Measurements from ENCODE around the gene SLC16A10. TPM values are rescaled to one million over a fixed set of nuclear protein-coding genes. Genes with fewer than 3 reads are reported as not detected.

The SLC16A10 gene
- total RNA-seq, 1 donor from 2014 or later = 1.8 TPM

DNA sequence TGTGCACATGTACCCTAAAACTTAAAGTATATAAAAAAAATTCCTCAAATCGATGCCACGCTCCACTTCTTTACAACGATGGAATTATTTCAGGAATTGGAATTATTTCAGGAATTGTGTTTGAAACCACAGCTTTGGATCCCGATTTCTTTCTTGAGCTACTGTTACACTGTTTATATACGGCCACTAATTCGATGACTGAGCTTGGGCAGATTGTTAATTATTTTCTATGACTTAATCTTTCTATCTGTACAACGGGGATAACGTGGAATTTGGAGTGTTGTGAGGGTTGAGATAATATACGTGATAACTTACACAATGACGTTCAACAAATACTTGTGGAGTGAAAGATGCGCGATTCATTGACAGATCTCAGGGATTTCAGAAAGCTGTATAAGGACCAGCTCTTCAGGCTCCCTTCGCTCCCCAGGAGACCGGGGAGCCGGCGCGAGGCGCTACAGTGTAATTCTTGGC is 171.3 kb downstream of the SLC16A10 start:
- DNase-seq (ENCODE audit: low spot score) = no peak

DNA sequence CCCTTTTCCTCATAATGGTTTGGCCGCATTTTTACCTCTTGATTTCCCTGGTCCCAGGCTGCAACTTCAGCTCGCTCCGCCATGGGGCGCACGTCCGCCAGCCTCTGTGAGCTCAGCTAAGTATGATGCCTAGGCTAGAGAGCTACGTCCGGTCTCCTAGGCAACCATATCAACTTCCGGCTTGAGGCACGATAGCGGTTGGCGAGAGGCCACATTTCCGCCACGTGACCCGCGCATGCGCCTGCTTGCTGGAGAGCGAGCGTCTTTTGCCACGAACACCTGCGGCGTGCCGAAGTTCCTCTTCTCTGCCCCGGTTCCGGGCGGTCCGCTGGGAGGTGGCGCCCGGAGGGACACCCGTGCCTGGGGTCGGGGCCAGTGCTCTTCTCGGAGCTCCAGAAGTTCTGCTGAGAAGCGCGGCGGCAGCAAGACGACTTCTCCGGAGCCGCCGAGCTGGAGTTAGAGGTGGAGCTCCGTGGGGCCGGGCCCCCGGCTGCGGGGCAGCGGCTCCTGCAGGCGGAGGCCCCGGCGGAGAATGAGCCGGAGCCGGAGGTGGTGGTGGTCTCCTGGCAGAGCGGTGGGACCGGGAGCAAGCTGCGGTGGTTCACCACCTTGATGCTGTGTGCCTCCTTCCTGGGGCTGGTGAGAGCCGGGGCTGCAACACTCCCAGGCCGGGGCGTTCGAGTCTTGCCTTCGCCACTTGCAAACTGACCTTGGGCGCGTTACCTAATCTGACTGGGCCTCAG is 172.0 kb downstream of the SLC16A10 start:
- DNase-seq (ENCODE audit: low spot score) = peak; percentile 100

GRCh38 chr6:111260570-111261298 is 173.4 kb downstream of the SLC16A10 start:
- DNase-seq (ENCODE audit: low spot score) = no peak

DNA sequence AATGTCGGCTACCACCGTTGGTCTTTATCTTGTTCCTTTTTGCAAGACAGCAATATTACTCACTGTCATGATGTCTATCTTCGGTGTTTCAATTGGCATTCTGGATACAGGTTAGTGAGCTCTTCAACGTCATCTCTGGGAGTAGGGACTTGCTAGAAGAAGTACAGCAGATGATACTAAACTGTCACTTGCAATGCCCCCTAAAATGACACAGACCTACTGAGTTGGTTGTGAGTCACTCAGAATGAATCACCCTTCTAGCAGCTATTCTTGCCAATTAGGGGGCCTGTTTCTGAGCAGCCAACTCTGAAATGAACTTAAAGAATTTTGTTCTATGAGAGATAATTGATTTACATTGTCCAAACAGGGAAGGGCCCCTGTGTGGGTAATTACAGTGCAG is 176.5 kb downstream of the SLC16A10 start:
- no peak for DNase-seq (ENCODE audit: low spot score)

GRCh38 chr6:111265842-111266241 is 178.5 kb downstream of the SLC16A10 start:
- DNase-seq (ENCODE audit: low spot score) = no peak

- DNase-seq (ENCODE audit: low spot score) = no peak
Measured at GRCh38 chr6:111266276-111266675, 179.0 kb downstream of the SLC16A10 start.

GRCh38 chr6:111267764-111268333 is 180.5 kb downstream of the SLC16A10 start:
- DNase-seq (ENCODE audit: low spot score) = no peak

GRCh38 chr6:111269401-111269970 is 182.2 kb downstream of the SLC16A10 start:
- no peak for DNase-seq (ENCODE audit: low spot score)

DNA sequence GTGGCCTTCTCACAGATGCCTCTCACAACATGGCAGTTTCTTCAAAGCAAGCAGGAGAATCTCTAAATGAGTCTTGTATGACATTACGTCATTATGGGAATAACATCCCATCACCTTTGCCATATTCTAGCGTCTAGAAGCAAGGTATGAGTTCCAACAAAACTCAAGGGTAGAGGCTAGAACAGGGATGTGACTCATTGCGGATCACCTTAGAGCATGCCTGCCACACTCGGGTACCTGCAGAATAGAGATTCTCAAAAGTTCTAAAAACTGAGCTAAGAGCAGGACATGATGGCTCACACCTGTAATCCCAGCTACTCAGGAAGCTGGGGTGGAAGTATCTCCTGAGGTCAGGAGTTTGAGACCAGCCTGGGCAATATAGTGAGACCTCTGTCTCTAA is 182.8 kb downstream of the SLC16A10 start:
- no peak for DNase-seq (ENCODE audit: low spot score)

- DNase-seq (ENCODE audit: low spot score) = no peak
Measured at GRCh38 chr6:111274593-111275217, 187.4 kb downstream of the SLC16A10 start.

DNA sequence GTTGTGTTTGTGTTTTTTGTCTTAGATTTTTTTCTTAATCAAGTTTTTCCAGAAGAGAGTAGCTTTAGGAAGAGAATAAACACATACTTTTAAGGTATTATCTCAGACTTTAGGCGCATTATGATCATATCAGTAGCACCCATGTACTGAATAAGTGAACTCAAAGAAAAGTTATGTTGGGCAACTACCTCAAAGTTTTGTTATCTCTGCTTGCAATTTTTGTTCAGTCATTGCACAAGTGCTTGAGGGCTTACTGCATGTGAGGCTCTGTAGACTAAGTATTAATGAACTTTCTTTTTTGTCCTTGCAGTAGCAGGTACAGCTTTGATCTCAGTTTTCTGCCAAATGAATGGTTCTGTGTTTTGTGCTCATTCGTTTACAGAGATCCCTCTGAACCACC is 189.0 kb downstream of the SLC16A10 start:
- no peak for DNase-seq (ENCODE audit: low spot score)

GRCh38 chr6:111276736-111277135 is 189.4 kb downstream of the SLC16A10 start:
- DNase-seq (ENCODE audit: low spot score) = no peak

GRCh38 chr6:111277819-111278218 is 190.5 kb downstream of the SLC16A10 start:
- DNase-seq (ENCODE audit: low spot score) = no peak

GRCh38 chr6:111278731-111279130 is 191.4 kb downstream of the SLC16A10 start:
- DNase-seq (ENCODE audit: low spot score) = no peak

GRCh38 chr6:111280445-111280955 is 193.2 kb downstream of the SLC16A10 start:
- DNase-seq (ENCODE audit: low spot score) = no peak

Other genes starting within 250 kb of the SLC16A10 start
- gene AMD1, start 212.7 kb upstream of the SLC16A10 start, total RNA-seq = 63.6 TPM
- gene GTF3C6, start 128.8 kb upstream of the SLC16A10 start, total RNA-seq = 70.8 TPM
- gene RPF2, start 105.5 kb upstream of the SLC16A10 start, total RNA-seq = 33.0 TPM